NCI-H2081 treated with DMSO at 0.1 percent for 48 hours (cell line): ENCODE data around the gene PLA2G15.
"Not testable (repeated sequence)": the region's sequence is repeated elsewhere in the genome, so short reads cannot be mapped to it uniquely, and the experiment has no call there.

Experiments
- DNase-seq: peaks from one replicate; lab custom pipeline; 2025; lab: John Stamatoyannopoulos, UW

Gene PLA2G15

DNA sequence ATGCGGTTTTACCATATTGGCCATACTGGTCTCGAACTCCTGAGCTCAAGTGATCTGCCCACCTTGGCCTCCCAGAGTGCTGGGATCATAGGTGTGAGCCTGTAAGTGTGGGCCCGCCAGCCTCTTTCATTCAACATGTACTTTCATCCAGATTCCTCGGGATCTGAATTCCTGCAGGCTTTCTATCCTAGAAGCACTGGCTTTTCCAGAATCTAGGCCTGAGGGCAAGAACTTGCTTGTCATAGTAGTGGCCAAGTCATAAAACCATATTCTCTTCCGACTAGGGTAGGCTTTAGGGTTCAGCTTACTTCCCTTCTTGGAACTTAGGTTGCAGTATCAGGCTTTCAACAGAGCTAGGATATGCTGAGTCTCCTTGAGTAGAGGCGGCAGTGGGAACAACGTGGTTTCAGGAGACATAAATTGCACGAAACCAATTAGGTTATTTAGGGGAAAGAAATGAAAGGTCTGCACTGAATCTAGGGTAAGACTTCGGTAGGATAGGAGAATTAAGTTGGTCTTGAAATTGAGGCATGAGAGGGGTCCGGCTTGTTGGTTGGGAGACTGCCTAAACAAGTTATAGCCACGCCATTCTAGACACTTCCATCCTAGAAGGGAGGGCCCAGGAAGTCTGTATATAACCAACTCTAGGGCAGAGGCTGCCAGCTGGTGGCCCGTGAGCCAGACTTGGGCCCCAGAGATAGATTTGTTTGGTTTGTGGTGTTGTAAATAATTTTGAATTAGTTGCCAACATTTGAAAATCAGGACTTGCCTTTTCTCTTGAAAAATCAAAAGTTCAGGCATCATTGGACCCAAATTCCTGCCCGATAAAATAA, 34.8 kb downstream of the PLA2G15 start:
- DNase-seq, result no peak

DNA sequence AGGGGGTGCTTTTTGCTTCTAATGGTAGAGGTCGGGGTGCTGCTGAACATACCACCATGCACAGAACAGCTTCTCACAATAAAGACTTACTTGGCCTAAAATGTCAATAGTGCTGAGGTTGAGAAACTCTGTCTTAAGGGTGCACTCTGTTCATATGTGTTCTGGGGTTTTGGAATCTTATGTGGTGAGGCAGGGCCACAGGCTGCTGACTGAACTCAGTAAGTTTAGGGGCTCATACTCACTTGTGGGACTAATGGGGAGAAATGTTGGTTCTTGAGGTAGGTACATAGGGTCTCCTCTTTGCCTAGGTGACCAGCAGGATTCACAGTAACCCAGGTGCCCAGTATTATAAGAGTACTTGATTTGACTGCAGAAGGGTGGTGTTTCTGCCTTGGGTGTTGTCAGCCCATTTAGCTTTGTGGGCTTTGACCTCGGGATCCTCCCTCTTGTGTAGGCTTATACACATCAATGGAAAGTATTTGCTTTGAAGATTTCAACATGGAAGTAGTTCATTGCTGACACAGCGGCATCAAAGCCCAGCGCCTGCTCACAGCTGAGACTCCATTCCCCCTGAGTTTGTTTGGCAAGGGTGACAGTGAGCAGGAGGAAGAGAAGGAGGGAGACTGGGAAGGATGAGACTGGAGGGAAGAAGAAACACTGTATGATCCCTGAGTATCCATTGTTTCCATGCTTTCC, 36.3 kb downstream of the PLA2G15 start:
- DNase-seq, result no peak

DNA sequence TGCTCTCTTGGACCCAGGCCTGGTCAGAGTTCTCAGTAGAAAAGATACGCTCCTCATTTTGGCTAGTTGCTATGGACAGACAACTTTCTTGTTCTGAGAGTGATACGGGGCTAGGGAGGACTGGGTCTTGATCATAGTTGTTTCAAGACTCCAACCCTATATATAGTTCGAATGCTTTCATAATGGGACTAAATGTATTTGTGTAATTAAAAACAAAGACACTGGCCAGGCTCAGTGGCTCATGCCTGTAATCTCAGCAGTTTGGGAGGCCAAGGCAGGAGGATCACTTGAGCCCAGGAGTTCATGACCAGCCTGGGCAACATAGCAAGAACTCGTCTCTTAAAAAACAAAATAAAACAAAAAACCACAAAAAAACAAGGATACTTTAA, 36.9 kb downstream of the PLA2G15 start:
- DNase-seq, result no peak

DNA sequence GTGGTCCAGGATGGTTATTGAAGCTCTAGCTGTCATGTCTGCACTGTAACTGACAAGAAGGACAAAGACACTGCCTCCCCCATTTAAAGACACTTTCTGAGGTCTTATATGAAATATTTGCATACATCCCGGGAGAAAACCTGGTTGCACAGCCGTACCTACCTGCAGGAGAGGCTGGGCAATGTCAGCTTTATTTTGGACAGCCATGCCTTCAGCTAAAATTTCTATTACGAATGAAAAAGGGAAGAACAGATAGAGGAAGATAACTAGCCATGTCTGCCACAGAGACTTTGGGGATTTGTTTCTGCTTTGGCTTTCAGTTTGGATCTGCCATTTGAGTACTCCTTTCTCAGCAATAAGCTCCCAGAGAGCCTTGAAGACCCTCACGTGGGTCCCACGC, 38.2 kb downstream of the PLA2G15 start:
- no peak for DNase-seq

DNA sequence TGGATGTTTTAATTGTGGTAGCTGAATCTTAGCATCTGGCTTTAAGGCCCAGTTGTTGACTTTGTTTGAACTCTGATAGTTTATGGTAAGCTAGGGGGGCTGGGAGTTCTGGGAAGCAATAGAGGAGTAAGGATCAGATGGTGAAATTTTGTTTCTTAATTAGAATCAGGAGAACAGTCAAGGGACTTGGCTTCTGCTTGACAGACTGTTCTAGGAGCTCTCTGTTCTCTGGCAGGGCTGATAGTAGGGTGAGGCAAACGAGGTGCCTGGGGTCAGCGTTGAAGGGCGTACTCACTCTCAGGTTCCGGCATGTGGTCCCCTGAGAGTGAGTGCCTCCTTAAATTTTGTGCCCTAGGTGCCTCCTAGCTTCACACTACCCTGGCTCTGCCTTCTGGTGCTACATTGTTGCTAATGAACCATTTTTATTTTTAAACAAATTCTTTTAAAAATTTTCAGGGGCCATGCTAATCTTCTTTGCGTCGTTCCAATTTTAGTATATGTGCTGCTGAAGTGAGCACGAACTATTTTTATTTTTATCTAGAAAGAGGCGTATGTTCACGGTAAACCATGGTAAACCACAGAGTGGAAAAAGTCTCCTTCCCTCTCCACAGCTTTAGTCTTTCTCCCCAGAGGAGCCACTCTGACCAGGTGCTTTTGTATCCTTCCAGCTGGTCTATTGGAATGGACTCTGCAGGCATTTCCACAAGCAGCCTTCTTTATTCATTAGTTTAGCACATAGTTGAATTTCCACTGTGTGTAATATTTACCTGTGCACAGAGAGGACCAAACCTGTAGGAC, 38.8 kb downstream of the PLA2G15 start:
- no peak for DNase-seq

DNA sequence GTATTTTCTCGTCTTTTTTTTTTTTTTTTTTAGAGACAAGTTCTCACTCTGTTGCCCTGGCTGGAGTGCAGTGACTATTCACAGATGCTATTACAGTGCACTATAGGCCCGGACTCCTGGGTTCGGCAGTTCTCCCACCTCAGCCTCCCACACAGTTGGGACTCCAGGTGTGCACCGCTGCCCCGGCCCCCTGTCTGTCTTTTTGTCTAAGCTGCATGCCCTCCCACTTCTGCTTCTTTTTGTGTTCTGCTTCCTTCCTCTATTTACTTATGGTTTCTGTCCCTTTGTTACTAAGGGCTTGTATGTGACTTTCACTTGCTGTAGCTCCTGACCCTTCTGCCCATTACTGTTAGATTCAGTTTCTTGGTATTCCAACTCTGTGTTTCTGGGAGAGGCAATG, 39.7 kb downstream of the PLA2G15 start:
- DNase-seq, result no peak

DNA sequence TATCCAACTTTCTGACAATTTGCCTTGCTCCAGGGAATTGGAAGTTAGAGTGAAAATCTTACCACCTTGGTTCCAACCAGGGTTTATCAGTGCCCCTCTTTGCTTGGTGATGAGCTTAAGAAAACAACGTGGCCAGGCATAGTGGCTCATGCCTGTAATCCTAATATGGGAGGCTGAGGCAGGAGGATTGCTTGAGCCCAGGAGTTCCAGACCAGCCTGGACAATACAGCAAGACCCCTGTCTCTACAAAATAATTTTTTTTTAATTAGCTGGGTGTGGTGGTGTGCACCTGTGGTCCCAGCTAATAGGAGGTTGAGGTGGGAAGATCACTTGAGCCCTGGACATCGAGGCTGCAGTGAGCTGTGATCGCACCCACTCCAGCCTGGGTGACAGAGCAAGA, 40.5 kb downstream of the PLA2G15 start:
- DNase-seq, result no peak

DNA sequence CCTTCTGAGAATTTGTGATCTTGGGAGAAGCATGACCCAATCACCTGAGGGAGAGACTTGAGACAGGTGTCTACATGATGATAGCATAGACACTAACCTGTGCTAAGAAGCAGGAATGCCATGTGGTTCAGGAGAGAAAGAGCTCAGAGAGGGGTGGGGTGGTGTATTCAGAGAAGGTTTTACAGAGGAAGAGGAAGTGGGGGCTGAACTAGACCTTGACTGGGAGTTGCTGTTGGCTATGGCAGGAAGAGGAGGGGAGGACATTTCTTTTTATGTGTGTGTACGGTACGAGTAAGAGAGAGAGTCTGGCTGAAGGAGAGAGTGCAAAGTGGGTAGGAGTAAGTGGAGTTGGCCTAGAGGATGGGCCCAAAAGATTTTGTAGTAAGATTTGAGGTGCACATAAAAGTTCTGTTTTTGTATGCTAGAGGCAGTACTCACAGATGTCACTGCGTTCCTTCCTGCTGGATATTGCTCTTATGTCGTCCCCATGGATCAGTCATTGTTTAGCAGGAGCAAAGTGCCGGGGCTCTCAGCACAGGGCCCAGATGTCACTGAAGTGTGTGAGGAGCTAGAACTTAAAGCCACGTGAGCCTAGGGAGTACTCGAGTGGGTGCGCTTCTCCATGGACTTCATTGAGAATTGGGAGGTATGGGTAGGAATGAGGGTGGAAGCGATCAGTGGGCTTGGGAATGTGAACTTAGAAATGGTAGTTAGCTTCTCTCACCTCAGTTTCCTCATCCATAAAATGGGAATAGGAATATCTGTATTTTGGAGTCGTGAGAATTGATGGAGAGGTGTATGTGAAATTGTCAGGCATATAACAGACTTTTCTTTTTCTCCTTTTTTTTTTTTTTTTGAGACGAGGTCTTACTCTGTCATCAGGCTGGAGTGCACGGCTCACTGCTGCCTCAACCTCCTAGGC, 41.2 kb downstream of the PLA2G15 start:
- no peak for DNase-seq

DNA sequence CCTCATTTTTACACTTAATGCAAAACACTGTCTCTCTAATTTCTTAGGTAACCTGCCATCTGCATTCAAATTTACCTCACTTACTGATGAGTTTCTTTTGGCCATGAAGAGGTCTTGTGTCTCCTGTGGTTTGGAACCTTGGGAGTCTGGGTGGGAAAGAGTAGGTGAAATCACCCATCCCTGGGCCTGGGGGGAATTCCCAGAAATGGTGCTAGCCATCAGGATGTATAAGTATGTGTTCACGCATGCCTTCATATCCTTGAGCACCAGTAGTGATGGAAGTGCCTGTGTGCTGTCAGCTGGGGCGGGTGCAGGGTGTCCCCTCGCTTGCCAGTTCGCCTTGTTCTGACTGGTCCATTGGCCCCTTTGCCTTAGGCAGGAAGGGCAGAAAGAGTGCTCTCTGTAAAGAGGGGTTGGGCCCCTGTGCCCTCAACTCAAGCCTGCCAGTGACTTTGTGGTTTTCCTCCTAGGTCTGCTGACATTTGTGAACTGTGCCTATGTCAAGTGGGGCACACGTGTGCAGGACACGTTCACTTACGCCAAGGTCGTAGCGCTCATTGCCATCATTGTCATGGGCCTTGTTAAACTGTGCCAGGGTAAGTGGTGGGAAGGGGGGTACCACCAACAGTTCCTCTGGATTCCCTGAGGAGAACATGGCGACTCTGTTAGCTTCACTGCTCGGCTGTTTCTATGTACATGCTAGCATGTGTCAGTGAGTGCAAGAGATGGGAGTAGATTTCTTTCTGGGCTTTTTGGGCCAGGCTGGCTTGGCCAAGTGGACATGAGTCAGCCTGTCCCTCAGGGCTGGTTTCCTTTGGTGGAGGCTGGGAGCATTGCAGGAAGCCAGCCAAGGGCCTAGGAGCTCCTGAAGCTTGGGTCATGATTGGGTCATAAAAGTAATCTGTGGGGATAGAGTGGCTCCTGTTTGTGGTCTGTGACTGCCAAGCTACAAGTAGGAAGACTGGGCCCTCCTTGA, 42.4 kb downstream of the PLA2G15 start:
- DNase-seq, result no peak

DNA sequence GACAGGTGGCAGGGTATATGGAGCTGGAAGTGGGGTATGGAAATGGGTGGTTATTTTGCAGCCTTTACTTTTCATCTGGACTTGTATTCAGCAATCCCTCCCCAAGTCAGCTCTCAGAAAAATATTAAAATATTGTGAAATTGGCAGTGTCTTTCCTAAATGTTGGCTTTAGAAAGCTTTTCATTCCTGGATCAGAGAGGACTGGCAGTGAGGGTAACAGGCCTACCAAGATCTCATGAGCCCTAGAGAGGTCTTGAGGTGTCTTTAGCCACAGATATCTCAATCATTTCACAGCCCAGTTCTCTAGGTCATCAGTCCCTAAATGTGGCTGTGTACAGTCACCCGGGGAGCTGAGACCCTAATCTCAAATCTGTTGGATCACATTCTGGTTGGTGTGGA, 43.1 kb downstream of the PLA2G15 start:
- DNase-seq, result no peak

DNA sequence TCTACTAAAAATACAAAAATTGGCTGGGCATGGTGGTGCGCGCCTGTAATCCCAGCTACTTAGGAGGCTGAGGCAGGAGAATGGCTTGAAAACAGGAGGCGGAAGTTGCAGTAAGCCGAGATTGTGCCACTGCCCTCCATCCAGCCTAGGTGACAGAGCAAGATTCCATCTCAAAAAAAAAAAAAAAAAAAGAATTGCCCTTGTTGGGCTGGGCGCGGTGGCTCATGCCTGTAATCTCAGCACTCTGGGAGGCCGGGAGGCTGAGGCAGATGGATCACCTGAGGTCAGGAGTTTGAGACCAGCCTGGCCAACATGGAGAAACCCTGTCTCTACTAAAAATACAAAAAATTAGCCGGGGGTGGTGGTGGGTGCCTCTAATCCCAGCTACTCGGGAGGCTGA, 43.6 kb downstream of the PLA2G15 start:
- not testable (repeated sequence) for DNase-seq

DNA sequence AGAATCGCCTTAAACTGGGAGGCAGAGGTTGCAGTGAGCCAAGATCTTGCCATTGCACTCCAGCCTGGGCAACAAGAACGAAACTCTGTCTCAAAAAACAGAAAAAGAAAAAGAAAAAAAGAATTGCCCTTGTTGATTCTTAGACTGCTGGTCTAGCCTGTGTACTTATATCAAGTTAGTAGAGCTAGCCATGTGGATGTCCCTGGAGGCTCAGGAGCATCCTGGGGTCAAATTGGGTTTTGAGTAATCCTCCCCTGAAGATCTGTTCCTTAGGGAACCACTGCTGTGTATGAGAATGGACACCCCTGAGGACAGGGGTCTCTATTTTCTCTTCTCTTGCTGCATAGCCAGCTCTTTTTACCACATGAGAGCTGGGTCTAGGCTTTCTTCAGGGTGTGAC, 44.0 kb downstream of the PLA2G15 start:
- no peak for DNase-seq

DNA sequence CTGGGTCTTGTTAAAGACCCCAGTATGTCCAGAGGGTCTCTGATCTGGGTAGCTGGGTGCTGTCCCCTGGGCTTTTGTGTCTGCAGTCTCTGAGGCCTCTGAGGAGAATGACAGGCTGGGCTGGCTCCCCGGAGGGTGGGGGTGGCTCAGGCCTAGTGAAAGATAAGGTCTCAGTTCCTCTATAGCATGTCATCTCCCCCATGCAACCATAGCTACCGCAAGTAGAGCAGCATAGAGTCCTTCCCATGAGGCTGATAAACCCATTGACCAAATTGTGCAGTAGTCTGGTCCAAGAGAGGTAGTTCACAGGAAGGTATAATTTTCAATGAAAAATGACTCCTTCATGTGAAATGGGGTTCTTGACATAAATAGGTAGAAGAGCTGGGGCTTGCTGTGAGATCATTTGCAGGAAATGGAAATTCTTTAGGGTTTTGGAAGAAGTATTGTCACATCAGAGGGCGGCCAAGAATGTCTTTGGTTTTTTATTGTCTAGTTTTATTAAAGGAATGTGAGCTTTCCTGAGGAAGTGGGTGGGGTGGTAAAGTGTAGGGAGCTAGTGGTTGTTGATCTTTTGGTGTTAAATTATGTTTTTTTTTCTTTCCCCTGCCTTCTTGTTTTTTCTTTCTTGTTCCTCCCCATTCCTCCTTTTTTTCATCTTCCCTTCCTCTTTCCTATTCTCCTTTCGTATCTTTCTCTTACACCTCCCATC, 44.6 kb downstream of the PLA2G15 start:
- DNase-seq, result no peak

DNA sequence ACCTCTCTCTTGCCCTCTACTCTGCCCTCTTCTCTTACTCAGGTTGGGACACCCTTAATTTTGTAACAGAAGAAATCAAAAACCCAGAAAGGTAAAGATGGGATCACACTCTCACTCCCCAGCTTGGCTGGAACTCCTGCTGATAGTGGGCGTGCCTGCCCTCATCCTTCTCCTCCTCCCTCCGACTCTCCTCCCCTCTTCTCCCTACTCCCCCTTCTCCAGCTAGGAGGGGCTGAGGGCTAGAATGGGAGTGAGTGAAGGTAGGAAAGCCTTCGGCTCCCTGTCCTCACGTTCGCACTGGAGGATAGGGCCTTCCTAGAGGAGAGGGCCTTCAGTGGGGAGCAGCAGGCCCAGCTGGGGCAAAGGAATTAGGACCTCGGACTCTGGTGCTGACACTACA, 45.3 kb downstream of the PLA2G15 start:
- DNase-seq, result no peak

DNA sequence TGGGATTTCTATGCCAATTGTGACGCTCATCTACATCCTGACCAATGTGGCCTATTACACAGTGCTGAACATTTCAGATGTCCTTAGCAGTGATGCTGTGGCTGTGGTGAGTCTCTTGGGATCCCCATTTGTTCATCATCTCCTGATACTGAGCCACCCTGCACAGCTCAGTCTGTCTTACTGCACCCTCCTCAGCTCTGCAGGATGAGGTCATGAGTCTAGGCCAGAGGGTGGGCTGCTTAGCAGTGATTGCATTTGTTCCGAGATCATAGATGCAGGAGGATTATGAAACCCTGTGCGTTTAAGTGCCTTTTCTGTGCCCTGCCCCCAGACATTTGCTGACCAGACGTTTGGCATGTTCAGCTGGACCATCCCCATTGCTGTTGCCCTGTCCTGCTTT, 46.1 kb downstream of the PLA2G15 start:
- DNase-seq, result no peak

DNA sequence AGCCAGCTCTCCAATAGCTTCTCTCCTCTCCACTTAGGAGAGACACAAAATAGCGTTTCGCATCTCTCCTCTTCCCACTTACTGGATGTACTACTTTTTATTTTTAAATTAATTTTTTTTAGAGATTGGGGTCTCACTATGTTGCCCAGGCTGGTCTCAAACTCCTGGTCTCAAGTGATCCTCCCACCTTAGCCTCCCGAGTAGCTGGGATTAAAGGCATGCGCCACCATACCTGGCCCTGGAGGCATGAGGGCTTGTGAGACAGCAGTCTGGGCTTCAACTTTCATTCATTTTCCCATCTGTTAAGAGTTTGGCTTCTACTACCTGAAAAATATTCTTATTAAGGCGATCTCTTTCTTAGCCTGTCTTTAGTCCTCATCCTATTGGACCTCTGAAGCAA, 47.3 kb downstream of the PLA2G15 start:
- no peak for DNase-seq

DNA sequence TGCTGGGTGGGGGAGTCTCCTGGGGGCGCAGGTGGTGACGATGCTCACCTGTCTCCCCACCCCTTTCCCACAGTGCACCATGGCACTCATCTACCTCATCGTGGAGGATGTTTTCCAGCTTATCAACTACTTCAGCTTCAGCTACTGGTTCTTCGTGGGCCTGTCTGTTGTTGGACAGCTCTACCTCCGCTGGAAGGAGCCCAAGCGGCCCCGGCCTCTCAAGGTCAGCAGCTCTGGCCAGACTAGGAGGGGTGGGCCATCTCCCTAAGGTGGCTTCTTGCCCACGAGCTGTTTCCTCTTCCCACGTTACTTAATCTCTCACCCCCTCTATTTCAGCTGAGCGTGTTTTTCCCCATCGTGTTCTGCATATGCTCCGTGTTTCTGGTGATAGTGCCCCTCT, 51.1 kb downstream of the PLA2G15 start:
- DNase-seq, result no peak

DNA sequence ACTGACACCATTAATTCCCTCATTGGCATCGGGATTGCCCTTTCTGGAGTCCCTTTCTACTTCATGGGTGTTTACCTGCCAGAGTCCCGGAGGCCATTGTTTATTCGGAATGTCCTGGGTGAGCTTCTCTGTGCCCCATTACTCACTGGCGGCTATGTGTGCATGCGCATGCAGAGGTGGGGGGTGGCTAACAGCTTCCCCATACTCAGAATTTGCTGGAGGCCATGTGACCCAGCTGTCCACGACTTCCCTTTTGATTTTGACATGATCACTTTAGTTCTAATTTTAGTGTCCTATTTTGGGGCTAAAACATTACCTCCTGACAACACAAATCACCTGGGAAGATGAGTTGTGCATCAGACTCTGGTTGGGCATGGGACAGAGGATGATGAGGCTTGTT, 51.5 kb downstream of the PLA2G15 start:
- DNase-seq, result no peak

DNA sequence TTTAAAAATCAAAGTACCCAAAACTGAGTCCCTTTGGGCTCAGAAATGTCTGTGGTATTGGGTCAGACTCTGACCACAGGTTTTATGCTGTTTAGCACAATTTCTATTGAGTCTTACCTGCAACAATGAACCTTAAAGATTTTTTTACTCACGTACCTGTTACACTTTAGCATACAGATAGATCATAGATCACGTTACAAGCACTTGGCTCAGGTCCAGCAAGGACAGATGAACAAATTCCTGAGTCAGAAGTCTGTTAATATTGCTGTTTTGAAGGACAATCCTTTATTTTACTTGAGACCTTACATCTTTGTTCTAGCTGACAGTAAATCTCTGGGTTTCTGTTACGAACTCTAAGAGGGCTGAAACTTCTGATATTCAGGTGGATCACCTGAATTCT, 52.7 kb downstream of the PLA2G15 start:
- DNase-seq, result no peak

DNA sequence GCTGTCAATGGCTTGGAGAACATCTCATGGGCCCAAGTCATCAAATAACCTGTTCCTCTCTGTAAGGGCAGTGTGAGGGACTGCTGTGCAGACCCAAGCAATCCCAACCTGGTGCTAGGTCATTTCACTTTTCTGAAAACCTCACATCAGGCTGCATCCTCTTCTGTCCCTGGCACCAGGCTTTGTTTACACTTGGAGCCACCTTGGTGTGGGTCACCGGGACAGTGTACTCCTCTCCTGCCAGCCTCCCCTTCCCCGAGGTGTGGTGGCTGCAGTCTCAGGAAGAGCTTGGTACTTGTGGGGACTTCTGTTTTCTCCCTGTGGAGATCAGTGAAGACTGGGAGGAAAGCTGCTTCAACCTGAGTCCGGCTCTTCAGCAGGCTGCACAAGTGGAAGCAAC, 53.1 kb downstream of the PLA2G15 start:
- no peak for DNase-seq
